MM.1S (cell line): ENCODE results near the gene SUN5.

Experiments
- DNase-seq: peaks from one replicate; pipeline ENCODE4 v3.0.0-alpha.2; 2015
- H2AFZ ChIP-seq: fragments of 300-600 bp; sonication (generic); 2 replicates; pipeline ENCODE4 v1.6.0; 2016; ENCODE audit warnings: antibody characterized with exemption, low read length
- H3F3A ChIP-seq: fragments of 300-600 bp; sonication (generic); 2 replicates; pipeline ENCODE4 v1.6.1; 2016; ENCODE audit warnings: mild to moderate bottlenecking, antibody characterized with exemption, low read length, moderate library complexity, mixed read lengths; ENCODE audit not compliant: insufficient read depth
- H3K27ac ChIP-seq: fragments of 300-600 bp; sonication (generic); 2 replicates; pipeline ENCODE4 v1.5.1; 2016; ENCODE audit warnings: mild to moderate bottlenecking, low read length
- H3K27me3 ChIP-seq: fragments of 300-600 bp; sonication (generic); replicated peaks from 2 replicates; pipeline ENCODE4 v1.6.0; 2016; ENCODE audit warnings: low read length; ENCODE audit not compliant: insufficient read depth
- H3K36me3 ChIP-seq: fragments of 300-600 bp; sonication (generic); replicated peaks from 2 replicates; pipeline ENCODE4 v1.6.1; 2016; ENCODE audit warnings: mild to moderate bottlenecking, low read length, mixed read lengths; ENCODE audit not compliant: insufficient read depth
- H3K4me1 ChIP-seq: fragments of 300-600 bp; sonication (generic); 2 replicates; pipeline ENCODE4 v1.6.1; 2016; ENCODE audit warnings: low read length, mixed read lengths
- H3K4me2 ChIP-seq: fragments of 300-600 bp; sonication (generic); 2 replicates; pipeline ENCODE4 v1.6.0; 2016; ENCODE audit warnings: low read depth, low read length
- H3K4me3 ChIP-seq: fragments of 300-600 bp; sonication (generic); 2 replicates; pipeline ENCODE4 v1.5.1; 2016; ENCODE audit warnings: low read length, mixed read lengths
- H3K79me2 ChIP-seq: fragments of 300-600 bp; sonication (generic); 2 replicates; pipeline ENCODE4 v1.6.1; 2016; ENCODE audit warnings: mixed run types, low read length, mixed read lengths
- H3K9ac ChIP-seq: fragments of 300-600 bp; sonication (generic); 2 replicates; pipeline ENCODE4 v1.6.1; 2016; ENCODE audit warnings: low read length, mixed read lengths
- H3K9me2 ChIP-seq: fragments of 300-600 bp; sonication (generic); replicated peaks from 2 replicates; pipeline ENCODE4 v1.6.1; 2016; ENCODE audit warnings: mild to moderate bottlenecking, low read length, mixed read lengths; ENCODE audit not compliant: insufficient read depth
- H3K9me3 ChIP-seq: fragments of 300-600 bp; sonication (generic); replicated peaks from 2 replicates; pipeline ENCODE4 v1.6.1; 2016; ENCODE audit warnings: mild to moderate bottlenecking, low read length, mixed read lengths; ENCODE audit not compliant: insufficient read depth
- H4K20me1 ChIP-seq: fragments of 300-600 bp; sonication (generic); 2 replicates; pipeline ENCODE4 v1.6.1; 2016; ENCODE audit warnings: mild to moderate bottlenecking, low read length, moderate library complexity, mixed read lengths; ENCODE audit not compliant: insufficient read depth
- EZH2 ChIP-seq: fragments of 300-600 bp; sonication (generic); optimal IDR thresholded peaks from 2 replicates; pipeline ENCODE3; 2017; ENCODE audit warnings: low read depth, mild to moderate bottlenecking, antibody characterized with exemption, low read length, mixed read lengths
- EZH2phosphoT487 ChIP-seq: fragments of 300-600 bp; sonication (generic); IDR thresholded peaks from 2 replicates; pipeline ENCODE4 v1.6.1; 2018; ENCODE audit warnings: antibody characterized with exemption, low read length
- TF ChIP-seq, protein P1 (sequence below): fragments of 300-600 bp; sonication (generic); IDR thresholded peaks from 2 replicates; pipeline ENCODE4 v1.5.1; 2016; ENCODE audit warnings: antibody characterized with exemption, low read length, mixed read lengths

The SUN5 gene

DNA sequence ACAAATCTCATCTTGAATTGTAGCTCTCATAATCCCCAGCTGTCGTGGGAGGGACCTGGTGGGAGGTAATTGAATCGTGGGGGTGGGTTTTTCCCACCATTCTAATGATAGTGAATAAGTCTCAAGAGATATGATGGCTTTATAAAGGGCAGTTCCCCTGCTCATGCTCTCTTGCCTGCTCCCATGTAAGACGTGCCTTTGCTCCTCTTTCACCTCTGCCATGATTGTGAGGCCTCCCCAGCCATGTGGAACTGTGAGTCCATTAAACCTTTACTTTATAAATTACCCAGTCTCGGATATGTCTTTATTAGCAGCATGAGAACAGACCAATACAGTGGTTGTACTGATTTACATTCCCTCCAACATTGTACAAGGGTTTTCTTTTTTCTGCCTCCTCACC, 69.7 kb downstream of the SUN5 start:
- Histone ChIP-seq H3K27me3 (no peaks in the 10 kb centered on the region), H3K79me2 (no peaks in the 10 kb centered on the region), H3K9me2 (no peaks in the 10 kb centered on the region), H3K27ac (no peak overlapping the region), H3K4me1 (no peaks in the 10 kb centered on the region), H2AFZ (no peak overlapping the region), H4K20me1 (no peaks in the 10 kb centered on the region), H3K4me3 (no peak overlapping the region), H3K4me2 (no peak overlapping the region), H3K36me3 (no peaks in the 10 kb centered on the region), H3F3A (no peaks in the 10 kb centered on the region), H3K9me3 (no peaks in the 10 kb centered on the region), H3K9ac (no peak overlapping the region)
- TF ChIP-seq EZH2 (no peak), EZH2phosphoT487 (no peak)
- TF ChIP-seq, protein P1, sequence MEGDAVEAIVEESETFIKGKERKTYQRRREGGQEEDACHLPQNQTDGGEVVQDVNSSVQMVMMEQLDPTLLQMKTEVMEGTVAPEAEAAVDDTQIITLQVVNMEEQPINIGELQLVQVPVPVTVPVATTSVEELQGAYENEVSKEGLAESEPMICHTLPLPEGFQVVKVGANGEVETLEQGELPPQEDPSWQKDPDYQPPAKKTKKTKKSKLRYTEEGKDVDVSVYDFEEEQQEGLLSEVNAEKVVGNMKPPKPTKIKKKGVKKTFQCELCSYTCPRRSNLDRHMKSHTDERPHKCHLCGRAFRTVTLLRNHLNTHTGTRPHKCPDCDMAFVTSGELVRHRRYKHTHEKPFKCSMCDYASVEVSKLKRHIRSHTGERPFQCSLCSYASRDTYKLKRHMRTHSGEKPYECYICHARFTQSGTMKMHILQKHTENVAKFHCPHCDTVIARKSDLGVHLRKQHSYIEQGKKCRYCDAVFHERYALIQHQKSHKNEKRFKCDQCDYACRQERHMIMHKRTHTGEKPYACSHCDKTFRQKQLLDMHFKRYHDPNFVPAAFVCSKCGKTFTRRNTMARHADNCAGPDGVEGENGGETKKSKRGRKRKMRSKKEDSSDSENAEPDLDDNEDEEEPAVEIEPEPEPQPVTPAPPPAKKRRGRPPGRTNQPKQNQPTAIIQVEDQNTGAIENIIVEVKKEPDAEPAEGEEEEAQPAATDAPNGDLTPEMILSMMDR, result no peak
- no peak for DNase-seq
